Endodermal cell (in vitro differentiated cells): ENCODE results near the gene MAP1LC3B. TPM values are rescaled to one million over a fixed set of nuclear protein-coding genes. Genes with fewer than 3 reads are reported as not detected.

ENCODE experiments used
- DNase-seq: peaks from one replicate; pipeline ENCODE4 v3.0.0-alpha.2; 2017
- H3K27ac ChIP-seq: 2 replicates; pipeline ENCODE4 v1.5.1; 2013; ENCODE audit warnings: mild to moderate bottlenecking, low read depth, low read length, moderate library complexity
- H3K27me3 ChIP-seq: 2 replicates; pipeline ENCODE4 v1.6.1; 2013; ENCODE audit warnings: mild to moderate bottlenecking, low read length, moderate library complexity; ENCODE audit not compliant: insufficient read depth, control insufficient read depth, poor library complexity, severe bottlenecking
- H3K36me3 ChIP-seq: 2 replicates; pipeline ENCODE4 v1.7.0; 2013; ENCODE audit warnings: mild to moderate bottlenecking, low read length, moderate library complexity; ENCODE audit not compliant: control insufficient read depth, insufficient read depth
- H3K4me1 ChIP-seq: one replicate; pipeline ENCODE4 v1.7.0; 2013; ENCODE audit warnings: low read length; ENCODE audit not compliant: control insufficient read depth, insufficient read depth
- H3K4me3 ChIP-seq: 2 replicates; pipeline ENCODE4 v1.5.1; 2013; ENCODE audit warnings: mild to moderate bottlenecking, low read length, moderate library complexity
- H3K9ac ChIP-seq: 2 replicates; pipeline ENCODE4 v1.6.1; 2013; ENCODE audit warnings: mild to moderate bottlenecking, low read length, moderate library complexity; ENCODE audit not compliant: poor library complexity, severe bottlenecking; ENCODE audit errors: extremely low read depth
- H3K9me3 ChIP-seq: 2 replicates; pipeline ENCODE4 v1.6.1; 2013; ENCODE audit warnings: mild to moderate bottlenecking, low read length, moderate library complexity; ENCODE audit not compliant: control insufficient read depth
- H3K27ac Mint-ChIP-seq: 2 replicates; pipeline ENCODE4 v1.8.0; 2020; ENCODE audit warnings: mixed read lengths
- H3K27me3 Mint-ChIP-seq: 2 replicates; pipeline ENCODE4 v1.8.0; 2021; ENCODE audit warnings: mild to moderate bottlenecking, mixed read lengths; ENCODE audit not compliant: insufficient read depth
- H3K36me3 Mint-ChIP-seq: 2 replicates; pipeline ENCODE4 v1.8.0; 2020; ENCODE audit warnings: low read depth, mixed read lengths
- H3K4me1 Mint-ChIP-seq: 2 replicates; pipeline ENCODE4 v1.8.0; 2020; ENCODE audit warnings: mixed read lengths
- H3K4me3 Mint-ChIP-seq: 2 replicates; pipeline ENCODE4 v1.8.0; 2020; ENCODE audit warnings: mild to moderate bottlenecking, moderate library complexity, mixed read lengths
- H3K9me3 Mint-ChIP-seq: 2 replicates; pipeline ENCODE4 v1.8.0; 2020; ENCODE audit warnings: mild to moderate bottlenecking, mixed read lengths
- CTCF ChIP-seq: fragments of 200-600 bp; sonication (generic); conservative IDR thresholded peaks from 2 replicates; pipeline ENCODE4 v1.5.0; 2021; ENCODE audit warnings: antibody characterized with exemption, mild to moderate bottlenecking
- WGBS, 2 experiments: methylation state at CpG; one replicate each; pipeline versions ENCODE4 v1.1.5 to v1.1.7; 2013; ENCODE audit warnings: missing lambda C conversion rate in 2 of 2, mixed read lengths in 1 of 2; ENCODE audit not compliant: insufficient coverage in 1 of 2, insufficient read length in 1 of 2; 5-methylcytosine and 5-hydroxymethylcytosine counted together
- total RNA-seq, 2 donors: library from RNA; stranded (reverse); fragmentation: NEBNext Ultra II Directional in 1 of 2; extraction: Animal tissue kit (Norgen Biotek cat#: 25700) in 1 of 2; gene quantifications; 2 replicates in 1 of 2; 3 replicates in 1 of 2; pipeline ENCODE4 v1.2.1, GENCODE V29; 2021

The MAP1LC3B gene
- total RNA-seq, 2 donors from 2014 or later = 56.4 to 62.4 TPM

- Histone ChIP-seq H3K4me1 (no peaks in the 10 kb centered on the region), H3K9ac (no peak overlapping the region), H3K27me3 (no peaks in the 10 kb centered on the region), H3K36me3 (peaks cover 21% of the 10 kb centered on the region), H3K9me3 (no peaks in the 10 kb centered on the region), H3K4me3 (no peak overlapping the region), H3K27ac (no peak overlapping the region)
- Mint-ChIP-seq H3K4me1 (peaks cover 6% of the 10 kb centered on the region), H3K36me3 (peaks cover 25% of the 10 kb centered on the region), H3K4me3 (no peak overlapping the region), H3K27me3 (no peaks in the 10 kb centered on the region), H3K9me3 (no peaks in the 10 kb centered on the region), H3K27ac (no peak overlapping the region)
- TF ChIP-seq CTCF = no peak
- WGBS, 2 experiments = 94 to 97% methylated on average over 17 to 22 of the region's 22 CpGs
- no peak for DNase-seq
Measured at GRCh38 chr16:87434146-87434667, 42.1 kb downstream of the MAP1LC3B start.

GRCh38 chr16:87435372-87436224 is 43.5 kb downstream of the MAP1LC3B start:
- Histone ChIP-seq H3K27me3 (no peaks in the 10 kb centered on the region), H3K9ac (no peak overlapping the region), H3K4me1 (no peaks in the 10 kb centered on the region), H3K9me3 (no peaks in the 10 kb centered on the region), H3K27ac (no peak overlapping the region), H3K36me3 (peaks cover 12% of the 10 kb centered on the region), H3K4me3 (no peak overlapping the region)
- no peak overlapping the region for H3K4me3 Mint-ChIP-seq
- TF ChIP-seq CTCF = no peak
- 92 to 95% methylated on average over 22 to 23 of the region's 23 CpGs for WGBS, 2 experiments
- peaks cover 21% of the 10 kb centered on the region for H3K36me3 Mint-ChIP-seq
- H3K27ac Mint-ChIP-seq = no peak overlapping the region
- no peaks in the 10 kb centered on the region for H3K27me3 Mint-ChIP-seq
- peaks cover 6% of the 10 kb centered on the region for H3K4me1 Mint-ChIP-seq
- DNase-seq = no peak
- H3K9me3 Mint-ChIP-seq = no peaks in the 10 kb centered on the region

- no peaks in the 10 kb centered on the region for H3K9me3 ChIP-seq
- H3K36me3 ChIP-seq = peaks cover 10% of the 10 kb centered on the region
- Mint-ChIP-seq H3K4me3 (no peak overlapping the region), H3K9me3 (no peaks in the 10 kb centered on the region), H3K27me3 (no peaks in the 10 kb centered on the region), H3K4me1 (peaks cover 6% of the 10 kb centered on the region), H3K36me3 (peaks cover 24% of the 10 kb centered on the region), H3K27ac (no peak overlapping the region)
- H3K4me1 ChIP-seq = no peaks in the 10 kb centered on the region
- H3K9ac ChIP-seq = no peak overlapping the region
- DNase-seq = no peak
- no peak for TF ChIP-seq CTCF
- no peaks in the 10 kb centered on the region for H3K27me3 ChIP-seq
- 86 to 92% methylated on average over 17 to 29 of the region's 29 CpGs for WGBS, 2 experiments
- no peak overlapping the region for H3K4me3 ChIP-seq
- H3K27ac ChIP-seq = no peak overlapping the region
Measured at GRCh38 chr16:87436225-87437172, 44.4 kb downstream of the MAP1LC3B start.
